ENCODE results near the gene RCAN1. TPM values are rescaled to one million over a fixed set of nuclear protein-coding genes. Genes with fewer than 3 reads are reported as not detected.
A peak's percentile ranks its signal among the peaks of the same experiment; 100 is the strongest.

The RCAN1 gene
- total and polyA plus RNA-seq, 2 of the 13 experiments (the other 11 are each of a cell fraction or from before 2014, with no cell fraction given) = 9.4 to 34.1 TPM

DNA sequence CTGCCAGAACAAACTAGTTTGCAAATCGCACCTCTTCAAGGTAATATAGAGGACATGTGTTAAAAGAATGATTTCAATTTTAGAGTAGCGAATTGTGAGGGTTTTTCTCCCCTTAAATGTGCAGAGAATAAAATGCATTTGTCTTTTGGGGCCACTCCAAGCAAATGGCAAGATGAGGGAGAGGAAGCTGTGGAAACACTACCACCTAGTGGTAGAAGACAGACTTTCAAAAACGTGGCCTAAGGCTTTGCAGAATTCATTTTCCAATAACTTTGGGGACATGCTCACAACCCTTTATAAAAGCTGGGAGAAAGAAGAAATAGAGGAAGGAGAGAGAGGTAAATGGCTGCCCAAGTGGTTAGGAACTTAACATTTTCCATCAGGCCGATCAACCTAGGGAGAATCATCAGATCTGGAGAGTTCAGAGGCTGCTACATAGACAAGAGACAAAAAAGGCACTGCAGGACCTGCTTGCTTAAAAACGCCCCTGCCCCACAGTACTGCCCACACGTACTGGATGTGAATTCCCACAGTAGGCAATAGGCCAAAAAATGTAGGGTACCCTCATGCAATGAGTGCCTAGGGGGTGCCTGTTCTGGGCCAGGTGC is 15.7 kb upstream of the RCAN1 start:
- intact Hi-C loops (cut with micrococcal nuclease; ENCODE audit: unreplicated experiment) (loop anchor here (1.0 kb wide), 1 partner anchor 120 kb away; no protein-coding TSS in a partner anchor), in situ Hi-C loops (cut with HindIII; ENCODE audit: extremely low pct_ligation_motif_present, low pct_unique_long_range_greater_than_20kb) (no loop called here)
- BruUV-seq (replicated peaks) = no TSS peak
- H3K27ac ChIP-seq (ENCODE audit: extremely low read length, insufficient read depth, low read length) = no peak overlapping the region
- no peak overlapping the region for H3K9ac ChIP-seq (ENCODE audit: insufficient read depth, low read depth, low read length)
- DNase-seq (ENCODE audit: low spot score) (peak; percentile 44), FAIRE-seq (peak; percentile 76), ATAC-seq (peak; percentile 80)
- no peaks in the 10 kb centered on the region for H3K4me1 ChIP-seq (ENCODE audit: insufficient read depth, low read length)
- H3K4me3 ChIP-seq (replicated peaks in 1 of 3; ENCODE audit: insufficient read depth in 1 of 3, low read depth in 2 of 3, low read length in 3 of 3) = no peak overlapping the region
- no peaks in the 10 kb centered on the region for H4K20me1 ChIP-seq (ENCODE audit: insufficient read depth, low read length)
- no peak overlapping the region for H3K4me2 ChIP-seq (ENCODE audit: low read depth, low read length)
- peaks cover 0 to 11% of the 10 kb centered on the region in 2 experiments; a peak in 2 of 5 replicates for H3K27me3 ChIP-seq (ENCODE audit: control insufficient read depth in 1 of 2, insufficient read depth in 2 of 2, low read length in 2 of 2)
- H3K36me3 ChIP-seq (replicated peaks in 1 of 2; ENCODE audit: control insufficient read depth in 1 of 2, insufficient read depth in 2 of 2, low read length in 2 of 2) = no peaks in the 10 kb centered on the region
- POLR2A ChIA-PET = no interaction called here
- no peaks in the 10 kb centered on the region for H3K79me2 ChIP-seq (ENCODE audit: insufficient read depth, low read length)
- no peaks in the 10 kb centered on the region for H3K9me3 ChIP-seq (ENCODE audit: low read length)
- CTCF ChIA-PET (ENCODE audit: low intra/inter-chr PET ratio, low total read pairs) = interaction anchor here (0.9 to 2.1 kb wide), 5 partner anchors 118 to 269 kb away, joined by 3 to 10 read pairs (median 4); partner anchors contain the start of gene KCNE1
- no peak overlapping the region for H2AFZ ChIP-seq (ENCODE audit: low read length)
- WGBS (ENCODE audit: low lambda C conversion rate) = 1% methylated on average over 6 of the region's 6 CpGs
- TF ChIP-seq YEATS4 (CRISPR knock-in tag; IDR thresholded peaks at IDR 0.05; ENCODE audit: borderline replicate concordance) = no peak
- TF ChIP-seq, protein P1, sequence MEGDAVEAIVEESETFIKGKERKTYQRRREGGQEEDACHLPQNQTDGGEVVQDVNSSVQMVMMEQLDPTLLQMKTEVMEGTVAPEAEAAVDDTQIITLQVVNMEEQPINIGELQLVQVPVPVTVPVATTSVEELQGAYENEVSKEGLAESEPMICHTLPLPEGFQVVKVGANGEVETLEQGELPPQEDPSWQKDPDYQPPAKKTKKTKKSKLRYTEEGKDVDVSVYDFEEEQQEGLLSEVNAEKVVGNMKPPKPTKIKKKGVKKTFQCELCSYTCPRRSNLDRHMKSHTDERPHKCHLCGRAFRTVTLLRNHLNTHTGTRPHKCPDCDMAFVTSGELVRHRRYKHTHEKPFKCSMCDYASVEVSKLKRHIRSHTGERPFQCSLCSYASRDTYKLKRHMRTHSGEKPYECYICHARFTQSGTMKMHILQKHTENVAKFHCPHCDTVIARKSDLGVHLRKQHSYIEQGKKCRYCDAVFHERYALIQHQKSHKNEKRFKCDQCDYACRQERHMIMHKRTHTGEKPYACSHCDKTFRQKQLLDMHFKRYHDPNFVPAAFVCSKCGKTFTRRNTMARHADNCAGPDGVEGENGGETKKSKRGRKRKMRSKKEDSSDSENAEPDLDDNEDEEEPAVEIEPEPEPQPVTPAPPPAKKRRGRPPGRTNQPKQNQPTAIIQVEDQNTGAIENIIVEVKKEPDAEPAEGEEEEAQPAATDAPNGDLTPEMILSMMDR (CRISPR knock-in tag; IDR thresholded peaks at IDR 0.05) = peak; percentile 84
- peak; percentile 83 for TF ChIP-seq SMC3 (IDR thresholded peaks at IDR 0.05; ENCODE audit: low read length)
- TF ChIP-seq RAD21 (CRISPR knock-in tag; IDR thresholded peaks at IDR 0.05) = peak; percentile 71
- TF ChIP-seq STAG1 (CRISPR knock-in tag; IDR thresholded peaks at IDR 0.05) = peak; percentile 94
- TF ChIP-seq E2F1 (CRISPR knock-in tag; IDR thresholded peaks at IDR 0.05) = no peak
- TF ChIP-seq, protein P2, sequence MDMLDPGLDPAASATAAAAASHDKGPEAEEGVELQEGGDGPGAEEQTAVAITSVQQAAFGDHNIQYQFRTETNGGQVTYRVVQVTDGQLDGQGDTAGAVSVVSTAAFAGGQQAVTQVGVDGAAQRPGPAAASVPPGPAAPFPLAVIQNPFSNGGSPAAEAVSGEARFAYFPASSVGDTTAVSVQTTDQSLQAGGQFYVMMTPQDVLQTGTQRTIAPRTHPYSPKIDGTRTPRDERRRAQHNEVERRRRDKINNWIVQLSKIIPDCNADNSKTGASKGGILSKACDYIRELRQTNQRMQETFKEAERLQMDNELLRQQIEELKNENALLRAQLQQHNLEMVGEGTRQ (IDR thresholded peaks at IDR 0.05; ENCODE audit: low read depth, low read length) = no peak
- TF ChIP-seq, protein P2 (CRISPR knock-in tag; IDR thresholded peaks at IDR 0.05; ENCODE audit: borderline replicate concordance) = no peak

All from HepG2 (cell line).